Panc1 (cell line): ENCODE data around the gene LURAP1L. TPM values are rescaled to one million over a fixed set of nuclear protein-coding genes. Genes with fewer than 3 reads are reported as not detected.

Source experiments
- ATAC-seq: fragments of 200-7000 bp; cut with Tn5 transposase; 2 replicates; pipeline ENCODE4 v1.9.1; 2020; ENCODE audit warnings: mild to moderate bottlenecking, moderate library complexity
- BruUV-seq: library from RNA; stranded (reverse); fragments of 400-500 nt; replicated peaks from 2 replicates; lab custom pipeline; 2021; lab: Mats Ljungman, UMichigan
- CTCF ChIA-PET: fragments of 300-600 bp; sonication (Branson Sonifier 250); formaldehyde crosslinking; loops from one replicate; lab custom pipeline; 2022; ENCODE audit warnings: antibody characterized with exemption; lab: Charles Lee
- POLR2A ChIA-PET: fragments of 300-600 bp; sonication (Branson Sonifier 250); formaldehyde crosslinking; loops from one replicate; lab custom pipeline; 2022; ENCODE audit warnings: antibody characterized with exemption; lab: Charles Lee
- DNase-seq: peaks from one replicate; pipeline ENCODE4 v3.0.0-alpha.2; 2010; ENCODE audit warnings: low read depth, low spot score
- H3K27ac ChIP-seq: 2 replicates; pipeline ENCODE4 v1.5.1; 2011; ENCODE audit warnings: mild to moderate bottlenecking, low read length, inconsistent platforms
- H3K27me3 ChIP-seq: fragments of 200-500 bp; sonication (Bioruptor generic); 2 replicates; pipeline ENCODE4 v1.6.0; 2014; ENCODE audit warnings: low read length, inconsistent platforms; ENCODE audit not compliant: control insufficient read depth, insufficient read depth
- H3K36me3 ChIP-seq: fragments of 200-500 bp; sonication (Bioruptor generic); 2 replicates; pipeline ENCODE4 v1.5.1; 2014; ENCODE audit warnings: inconsistent platforms, mild to moderate bottlenecking, low read length, moderate library complexity; ENCODE audit not compliant: control insufficient read depth, insufficient read depth
- H3K4me1 ChIP-seq: 2 replicates; pipeline ENCODE4 v1.5.1; 2011; ENCODE audit warnings: inconsistent platforms, mild to moderate bottlenecking, low read length, moderate library complexity; ENCODE audit not compliant: control insufficient read depth, insufficient read depth
- H3K4me3 ChIP-seq, 2 experiments: 2 replicates each; pipeline ENCODE4 v1.5.1; 2011 to 2012; ENCODE audit warnings: low read depth in 2 of 2, low read length in 2 of 2, mild to moderate bottlenecking in 2 of 2, inconsistent platforms in 1 of 2, moderate library complexity in 1 of 2
- H3K9me3 ChIP-seq: fragments of 200-500 bp; sonication (Bioruptor generic); 2 replicates; pipeline ENCODE4 v1.5.1; 2014; ENCODE audit warnings: low read depth, mild to moderate bottlenecking, inconsistent platforms, low read length, moderate library complexity; ENCODE audit not compliant: control insufficient read depth, insufficient read depth
- REST ChIP-seq, 2 experiments: IDR thresholded peaks; 2 replicates each; pipeline ENCODE4 v1.6.1; 2011 to 2012; ENCODE audit warnings: low read depth in 2 of 2, control low read depth in 1 of 2, low read length in 1 of 2, mild to moderate bottlenecking in 1 of 2, moderate library complexity in 1 of 2; ENCODE audit not compliant: insufficient read depth in 1 of 2
- SIN3A ChIP-seq: IDR thresholded peaks from 2 replicates; pipeline ENCODE4 v1.6.1; 2012; ENCODE audit warnings: low read depth, mild to moderate bottlenecking, low read length, moderate library complexity, borderline replicate concordance; ENCODE audit not compliant: insufficient read depth
- TCF7L2 ChIP-seq: IDR thresholded peaks from 2 replicates; pipeline ENCODE4 v1.6.1; 2011; ENCODE audit warnings: mild to moderate bottlenecking, low read depth, low read length, inconsistent platforms
- in situ Hi-C: cut with HindIII; loops from 2 replicates; pipeline ENCODE4 v1.10.0; 2016; ENCODE audit warnings: low sequenced_read_pairs, low pct_unique_long_range_greater_than_20kb
- intact Hi-C: fragments of 100-400 bp; cut with micrococcal nuclease; formaldehyde crosslinking; loops from one replicate; pipeline ENCODE4 v1.10.0; 2022; ENCODE audit not compliant: unreplicated experiment
- total RNA-seq: library from RNA; stranded (reverse); gene quantifications from one replicate; pipeline ENCODE4 v1.2.1, GENCODE V29; 2021; ENCODE audit not compliant: unreplicated experiment
- TF ChIP-seq, protein P1 (sequence below): fragments of 450-650 bp; IDR thresholded peaks from 2 replicates; pipeline ENCODE4 v1.5.1; 2017; ENCODE audit warnings: mild to moderate bottlenecking

LURAP1L gene
- total RNA-seq, 1 experiment from 2014 or later, result 6.8 TPM

DNA sequence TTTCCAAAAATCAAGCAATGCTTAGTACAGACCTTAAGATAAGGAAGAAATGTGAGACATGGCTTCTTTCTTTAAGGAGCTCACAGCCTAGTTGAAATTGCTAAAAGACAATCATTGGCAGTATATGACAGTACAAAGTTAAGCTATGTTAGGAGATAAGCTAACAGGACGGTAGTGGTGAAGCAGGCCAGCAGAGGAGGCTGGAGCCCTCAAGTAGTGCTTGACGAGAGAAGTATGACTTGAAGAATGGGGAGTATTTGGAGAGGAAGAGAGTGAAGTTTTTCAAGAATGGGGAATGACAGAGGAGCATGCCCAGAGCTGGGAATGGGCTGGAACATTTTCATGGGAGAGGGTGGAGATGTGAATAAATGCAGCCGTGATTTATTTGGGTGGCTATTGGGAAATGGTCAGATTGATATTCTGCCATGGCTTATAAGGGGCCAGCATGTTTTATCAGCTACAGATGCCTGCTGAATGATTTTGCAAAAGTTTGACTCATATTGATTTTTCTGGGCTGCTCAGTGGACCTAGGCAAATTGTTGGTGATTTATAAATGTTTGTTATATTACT lies 43.7 kb downstream of the LURAP1L start:
- Histone ChIP-seq H3K9me3 (no peaks in the 10 kb centered on the region), H3K36me3 (no peaks in the 10 kb centered on the region), H3K4me3 (no peak overlapping the region), H3K27ac (peak overlapping the region; percentile 88), H3K27me3 (no peaks in the 10 kb centered on the region), H3K4me1 (peaks cover 17% of the 10 kb centered on the region)
- CTCF ChIA-PET, result interaction anchor here (0.6 kb wide), 1 partner anchor 42 kb away, joined by 3 read pairs; no protein-coding TSS in a partner anchor
- BruUV-seq, result no TSS peak
- in situ Hi-C loops (no loop called here), intact Hi-C loops (loop anchor here (5.0 kb wide), 1 partner anchor 41 kb away; the partner anchor contains the start of gene LURAP1L)
- POLR2A ChIA-PET, result no interaction called here
- 0 out of 2 replicates have a peak, but pooled peaks have one; percentile 26 for ATAC-seq
- DNase-seq, result no peak
- no peak for TF ChIP-seq TCF7L2
- no peak for TF ChIP-seq REST (IDR thresholded peaks at IDR 0.05; ENCODE audit: insufficient read depth in 1 of 2, low read depth in 2 of 2, low read length in 1 of 2)
- TF ChIP-seq, protein P1, sequence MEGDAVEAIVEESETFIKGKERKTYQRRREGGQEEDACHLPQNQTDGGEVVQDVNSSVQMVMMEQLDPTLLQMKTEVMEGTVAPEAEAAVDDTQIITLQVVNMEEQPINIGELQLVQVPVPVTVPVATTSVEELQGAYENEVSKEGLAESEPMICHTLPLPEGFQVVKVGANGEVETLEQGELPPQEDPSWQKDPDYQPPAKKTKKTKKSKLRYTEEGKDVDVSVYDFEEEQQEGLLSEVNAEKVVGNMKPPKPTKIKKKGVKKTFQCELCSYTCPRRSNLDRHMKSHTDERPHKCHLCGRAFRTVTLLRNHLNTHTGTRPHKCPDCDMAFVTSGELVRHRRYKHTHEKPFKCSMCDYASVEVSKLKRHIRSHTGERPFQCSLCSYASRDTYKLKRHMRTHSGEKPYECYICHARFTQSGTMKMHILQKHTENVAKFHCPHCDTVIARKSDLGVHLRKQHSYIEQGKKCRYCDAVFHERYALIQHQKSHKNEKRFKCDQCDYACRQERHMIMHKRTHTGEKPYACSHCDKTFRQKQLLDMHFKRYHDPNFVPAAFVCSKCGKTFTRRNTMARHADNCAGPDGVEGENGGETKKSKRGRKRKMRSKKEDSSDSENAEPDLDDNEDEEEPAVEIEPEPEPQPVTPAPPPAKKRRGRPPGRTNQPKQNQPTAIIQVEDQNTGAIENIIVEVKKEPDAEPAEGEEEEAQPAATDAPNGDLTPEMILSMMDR, result peak; percentile 14; the same call in 1 of the 2 replicates

GRCh38 chr9:12819436-12820185 lies 44.8 kb downstream of the LURAP1L start:
- in situ Hi-C loops, result no loop called here
- Histone ChIP-seq H3K4me3 (no peak overlapping the region), H3K4me1 (peaks cover 17% of the 10 kb centered on the region), H3K36me3 (no peaks in the 10 kb centered on the region), H3K27ac (peak overlapping the region; percentile 88; the same call in 1 of the 2 replicates), H3K9me3 (no peaks in the 10 kb centered on the region), H3K27me3 (no peaks in the 10 kb centered on the region)
- CTCF ChIA-PET, result interaction anchor here (0.7 kb wide), 1 partner anchor 97 kb away, joined by 6 read pairs; no protein-coding TSS in a partner anchor
- BruUV-seq, result no TSS peak
- ATAC-seq, result no peak
- TF ChIP-seq, protein P1, result peak; percentile 46
- no peak for TF ChIP-seq SIN3A
- intact Hi-C loops, result loop anchor here (5.0 kb wide), 1 partner anchor 42 kb away; the partner anchor contains the start of gene LURAP1L
- POLR2A ChIA-PET, result no interaction called here
- no peak for DNase-seq
